GM18867 (cell line): ENCODE results near the gene EMC1.
"Not testable (repeated sequence)": the region's sequence is repeated elsewhere in the genome, so short reads cannot be mapped to it uniquely, and the experiment has no call there.

Experiments used
- ATAC-seq: cut with Tn5 transposase; IDR thresholded peaks from one replicate; pipeline ENCODE4 v1.9.1; 2021; ENCODE audit warnings: mild to moderate bottlenecking, moderate library complexity; ENCODE audit not compliant: unreplicated experiment

EMC1 gene

DNA sequence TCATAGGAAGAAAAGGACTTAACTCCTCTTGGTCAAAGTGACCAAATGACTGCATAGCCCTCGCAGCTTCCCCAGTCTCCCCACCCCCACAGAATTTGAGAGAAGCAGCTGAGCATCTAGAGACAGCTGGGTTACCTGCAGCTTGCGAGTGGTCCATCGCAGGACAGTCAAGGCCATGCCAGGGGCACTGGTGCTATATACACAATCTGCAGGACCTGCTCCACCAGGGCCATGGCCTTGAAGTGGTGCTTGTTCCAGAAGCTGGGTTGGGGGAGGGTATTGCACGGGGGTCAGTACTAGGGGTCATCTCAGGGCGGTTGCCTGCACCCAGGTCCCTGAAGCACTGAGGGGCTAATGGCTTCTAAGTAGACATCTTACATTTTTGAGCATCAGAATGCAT, 10.7 kb upstream of the EMC1 start:
- no peak for ATAC-seq

- ATAC-seq = no peak
Observed at GRCh38 chr1:19260211-19261138, 9.2 kb upstream of the EMC1 start.

DNA sequence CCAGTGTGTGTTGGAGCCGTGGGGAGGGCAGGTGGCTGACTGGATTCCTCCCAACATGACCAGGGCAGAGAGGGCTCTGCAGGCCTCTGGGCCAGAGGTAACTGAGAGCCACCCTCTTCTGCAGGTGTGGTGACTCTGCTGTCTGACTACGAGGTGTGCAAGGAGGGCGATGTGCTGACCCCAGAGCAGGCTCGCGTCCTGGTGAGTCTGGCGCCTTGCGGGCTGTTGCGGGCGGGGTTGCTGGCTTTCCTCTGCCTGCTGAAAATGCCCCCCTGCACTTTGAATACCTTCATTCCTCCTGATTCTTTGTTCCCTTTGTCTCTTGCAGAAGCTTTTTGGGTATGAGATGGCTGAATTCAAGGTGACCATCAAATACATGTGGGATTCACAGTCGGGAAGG, 7.0 kb upstream of the EMC1 start:
- ATAC-seq = no peak

DNA sequence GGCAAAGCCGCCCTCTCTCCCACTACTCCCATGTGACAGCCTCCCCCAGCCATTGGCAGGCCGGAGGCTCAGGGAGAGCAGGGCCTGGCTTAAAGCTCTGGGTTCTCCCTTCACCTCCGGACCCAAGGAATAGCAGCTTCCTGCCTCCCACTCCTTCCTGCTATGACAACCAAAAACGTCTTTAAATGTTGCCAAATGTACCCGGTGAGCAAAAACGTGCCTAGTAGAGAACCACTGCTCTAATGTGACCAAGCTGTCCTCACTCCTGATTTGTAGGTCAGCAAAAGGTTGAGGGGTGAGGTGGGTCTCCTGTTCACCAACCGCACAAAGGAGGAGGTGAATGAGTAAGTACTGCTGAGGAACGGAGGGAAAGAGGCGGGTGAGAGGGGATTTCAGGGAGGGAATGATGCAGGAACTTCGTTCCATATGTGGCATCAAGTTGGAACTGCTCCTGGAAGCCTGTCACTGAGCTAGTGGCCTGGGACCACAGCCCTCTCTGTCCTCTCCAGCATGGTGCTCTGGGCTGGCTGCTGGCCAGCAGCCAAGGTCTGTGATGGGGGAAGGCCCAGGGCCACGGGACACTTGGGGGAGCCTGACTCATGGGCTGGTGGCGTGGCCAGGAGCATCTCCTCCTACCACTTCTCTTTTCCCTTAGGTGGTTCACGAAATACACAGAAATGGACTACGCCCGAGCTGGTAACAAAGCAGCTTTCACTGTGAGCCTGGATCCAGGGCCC, 6.0 kb upstream of the EMC1 start:
- no peak for ATAC-seq

DNA sequence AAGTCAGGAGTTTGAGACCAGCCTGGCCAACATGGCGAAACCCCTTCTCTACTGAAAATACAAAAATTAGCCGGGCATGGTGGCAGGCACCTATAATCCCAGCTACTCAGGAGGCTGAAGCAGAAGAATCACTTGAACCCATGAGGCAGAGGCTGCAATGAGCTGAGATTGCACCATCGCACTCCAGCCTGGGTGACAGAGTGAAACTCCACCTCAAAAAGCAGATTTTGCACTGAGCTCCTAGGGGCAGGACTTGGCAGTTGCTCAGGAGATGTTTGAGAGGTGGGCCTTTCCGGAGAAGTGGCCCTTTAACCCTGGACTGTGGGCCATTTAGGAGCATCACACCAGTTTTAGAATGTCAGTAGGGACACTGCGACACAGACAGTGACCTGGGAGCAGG, 5.0 kb upstream of the EMC1 start:
- ATAC-seq = not testable (repeated sequence)

DNA sequence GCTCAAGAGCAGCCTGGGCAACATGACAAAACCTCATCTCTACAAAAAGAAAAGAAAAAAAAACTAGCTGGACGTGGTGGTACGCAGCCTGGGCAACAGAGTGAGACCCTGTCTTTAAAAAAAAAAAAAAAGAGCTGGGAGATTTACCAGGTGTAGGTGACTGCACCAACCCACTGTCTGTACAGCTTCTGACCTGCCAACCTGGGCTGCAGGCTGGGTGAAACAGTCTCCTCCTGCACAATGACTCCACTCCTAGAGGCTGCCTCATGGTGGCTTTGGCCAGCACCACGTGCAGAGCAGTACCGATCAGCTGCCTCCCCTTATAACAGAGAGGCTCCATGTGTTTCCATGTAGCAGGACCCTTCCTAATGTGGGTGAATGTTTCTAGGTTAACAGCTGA, 4.0 kb upstream of the EMC1 start:
- ATAC-seq = no peak

DNA sequence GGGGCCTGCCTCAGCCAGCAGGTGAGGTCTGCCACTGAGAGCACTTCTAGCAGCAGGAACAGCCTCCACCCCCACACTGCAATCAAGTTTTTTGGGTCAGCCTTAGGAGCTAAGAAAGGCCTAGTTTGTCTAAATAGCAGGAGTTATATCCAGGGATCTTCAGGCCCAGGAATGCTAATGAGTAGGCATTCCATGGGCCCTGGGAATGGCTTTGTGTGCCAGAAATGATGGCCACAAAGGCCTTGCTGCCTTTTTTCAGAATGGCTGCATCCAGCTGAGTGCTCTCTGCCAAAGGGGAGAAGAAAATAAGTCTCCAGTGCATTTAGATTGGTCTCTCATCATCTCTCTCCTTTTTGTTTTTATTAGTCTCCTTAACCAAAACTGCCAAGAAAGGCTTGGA, 3.1 kb upstream of the EMC1 start:
- no peak for ATAC-seq

- ATAC-seq = no peak
Observed at GRCh38 chr1:19250629-19251304, 557 bp downstream of the EMC1 start.

DNA sequence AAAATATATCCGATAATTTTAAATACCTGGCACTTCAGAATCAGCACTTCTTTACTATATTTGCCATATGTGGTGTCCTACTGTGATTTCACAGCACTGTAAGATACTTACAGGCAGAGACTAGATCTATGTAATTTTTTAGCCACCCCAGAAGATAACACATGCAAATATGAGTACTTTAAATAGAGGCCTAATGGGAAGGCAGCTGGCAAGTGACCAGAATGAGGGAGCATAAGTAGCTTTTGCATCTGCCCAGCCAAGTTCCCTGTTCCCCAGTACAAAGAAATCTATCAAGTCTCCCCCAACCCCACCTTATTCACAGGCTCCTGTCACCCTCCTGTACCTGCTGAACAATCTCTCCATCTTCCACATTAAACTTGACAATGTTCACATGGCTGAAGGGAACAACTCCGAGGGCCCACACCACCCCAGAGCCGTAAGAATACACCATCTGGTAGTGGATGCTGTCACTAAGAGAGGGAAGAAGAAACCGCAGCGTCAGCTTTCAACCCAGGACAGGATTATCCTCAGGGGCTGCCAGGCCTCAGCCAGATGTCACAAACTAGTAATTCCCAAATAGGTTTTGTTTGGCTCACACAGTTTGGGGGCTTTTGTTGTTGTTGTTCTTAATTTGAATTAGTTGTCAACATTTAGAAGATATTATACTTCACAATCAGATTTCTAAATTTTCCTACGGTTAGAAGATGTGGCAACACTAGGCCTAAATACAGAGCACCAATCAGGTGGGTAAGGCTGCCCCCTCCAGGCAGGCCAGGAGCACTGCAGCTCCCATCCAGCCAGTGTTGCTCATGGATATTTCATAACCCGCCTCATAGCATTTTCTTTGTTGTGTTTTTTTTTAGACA, 10.4 kb downstream of the EMC1 start:
- ATAC-seq = no peak

DNA sequence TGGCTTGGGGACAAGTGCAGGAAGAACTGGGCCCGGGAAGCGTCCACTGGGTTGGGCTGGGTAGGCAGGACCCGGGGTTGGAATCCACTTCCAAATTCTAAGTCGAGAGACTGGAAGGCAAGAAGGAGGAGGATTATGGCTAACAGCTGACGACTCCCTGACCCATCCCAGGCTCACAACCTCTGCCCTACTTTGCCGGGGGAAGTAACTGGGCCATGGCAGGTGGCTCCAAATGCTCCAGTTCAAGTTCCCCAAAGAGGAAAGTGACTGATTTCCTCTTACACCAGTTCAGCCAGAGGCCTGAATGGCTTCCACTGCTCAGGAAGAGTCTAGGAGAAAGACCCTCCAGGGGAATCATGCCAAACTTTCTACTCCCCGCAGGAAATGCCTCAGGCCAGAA, 11.4 kb downstream of the EMC1 start:
- ATAC-seq = no peak

DNA sequence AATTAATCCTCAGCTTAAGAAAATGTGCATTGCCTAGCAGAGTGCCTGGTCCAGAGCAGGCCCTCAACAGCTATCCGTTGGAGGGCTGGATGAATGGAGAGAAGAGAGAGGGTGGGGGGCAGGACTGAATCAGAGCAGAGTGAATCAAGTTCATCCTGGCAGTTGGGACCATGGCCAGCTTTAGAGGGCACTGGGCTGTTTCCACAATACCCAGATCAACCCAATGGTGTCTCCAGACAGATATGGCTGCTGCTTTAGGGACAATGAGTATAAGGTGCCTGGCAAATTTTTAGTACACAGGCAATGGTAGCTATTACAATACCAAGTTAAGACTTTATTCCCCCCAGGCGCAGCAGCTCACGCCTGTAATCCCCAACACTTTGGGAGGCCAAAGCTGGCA, 17.1 kb downstream of the EMC1 start:
- ATAC-seq = no peak

- no peak for ATAC-seq
Observed at GRCh38 chr1:19232524-19232846, 18.8 kb downstream of the EMC1 start.

- not testable (repeated sequence) for ATAC-seq
Observed at GRCh38 chr1:19231736-19232523, 19.4 kb downstream of the EMC1 start.

DNA sequence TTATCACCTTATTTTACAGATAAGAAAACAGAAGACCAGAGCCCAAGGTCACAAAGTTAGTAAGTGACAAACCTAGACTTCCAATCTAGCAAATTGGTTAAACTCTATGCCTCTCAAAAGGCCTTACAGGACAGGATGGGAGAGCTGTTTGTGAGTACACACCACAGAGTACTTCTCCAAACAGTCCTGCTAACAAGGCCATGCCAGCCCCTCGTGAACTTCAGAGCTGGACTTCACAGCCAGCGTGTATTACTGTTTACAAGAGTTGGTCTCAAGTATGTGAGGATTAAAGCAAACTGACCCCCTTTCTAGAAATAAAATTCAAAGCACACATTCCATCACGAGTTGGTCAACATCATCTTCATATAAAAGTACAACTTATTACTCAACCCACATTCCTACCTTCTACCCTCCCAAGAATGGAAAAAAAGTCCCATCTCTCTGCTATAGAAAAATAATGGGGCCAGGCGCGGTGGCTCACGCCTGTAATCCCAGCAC, 21.4 kb downstream of the EMC1 start:
- no peak for ATAC-seq

DNA sequence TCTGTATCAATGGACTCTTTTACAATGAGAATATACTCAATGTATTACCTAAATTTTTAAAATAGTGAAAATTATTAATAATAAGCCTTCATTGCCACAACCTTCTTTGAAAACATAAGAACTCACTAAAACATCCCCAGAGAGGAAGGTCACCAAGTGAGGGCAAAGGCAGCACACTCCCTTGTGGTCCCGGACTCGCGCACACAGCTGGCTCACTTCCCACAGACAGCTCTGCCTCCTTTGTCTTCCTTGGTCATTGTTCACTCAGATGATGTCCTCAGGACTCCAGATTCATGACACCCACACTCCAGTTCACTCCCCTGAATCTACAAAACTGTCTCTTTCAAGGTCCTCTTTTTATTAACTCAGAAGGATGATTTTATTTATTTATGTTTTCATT, 22.1 kb downstream of the EMC1 start:
- ATAC-seq = no peak

GRCh38 chr1:19222979-19223824, 28.1 kb downstream of the EMC1 start:
- ATAC-seq = no peak

GRCh38 chr1:19222573-19222972, 28.8 kb downstream of the EMC1 start:
- ATAC-seq = no peak

- ATAC-seq = no peak
Observed at GRCh38 chr1:19220991-19221390, 30.3 kb downstream of the EMC1 start.
